Mucosa of descending colon (tissue), 3 donors: Measurements from ENCODE around the gene C2CD3. TPM values are rescaled to one million over a fixed set of nuclear protein-coding genes. Genes with fewer than 3 reads are reported as not detected.

Experiments
- ATAC-seq: fragments of 200-7000 bp; cut with Tn5 transposase; one replicate; pipeline ENCODE4 v1.9.1; 2020; ENCODE audit warnings: mild to moderate bottlenecking, moderate library complexity
- DNase-seq, 3 donors: peaks; one replicate each; pipeline ENCODE4 v3.0.0-alpha.2; 2020
- H3K36me3 ChIP-seq: fragments of 200-600 bp; one replicate; pipeline ENCODE4 v1.8.0; 2021; ENCODE audit warnings: low read depth, mild to moderate bottlenecking
- H3K4me1 ChIP-seq: fragments of 200-600 bp; one replicate; pipeline ENCODE4 v1.8.0; 2021; ENCODE audit warnings: low read depth, mild to moderate bottlenecking
- H3K4me3 ChIP-seq: fragments of 200-600 bp; one replicate; pipeline ENCODE4 v1.8.0; 2021; ENCODE audit warnings: mild to moderate bottlenecking
- H3K9me3 ChIP-seq: fragments of 200-600 bp; one replicate; pipeline ENCODE4 v1.8.0; 2021; ENCODE audit warnings: mild to moderate bottlenecking
- intact Hi-C, 2 donors: fragments of 100-400 bp; cut with DNase I in 1 of 2; cut with micrococcal nuclease in 1 of 2; formaldehyde crosslinking; loops; one replicate each; pipeline versions ENCODE4 v1.11.0 to v1.11.1; 2022; cut with DNase I, micrococcal nuclease
- total RNA-seq, 3 donors: library from RNA; stranded (reverse); fragmentation: NEBNext Ultra II Directional in 2 of 3; extraction: Animal tissue kit (Norgen Biotek cat#: 25700) in 2 of 3; gene quantifications; one replicate each; pipeline versions ENCODE4 v1.2.1 to v1.2.4, GENCODE V29; 2021 to 2023
- TF ChIP-seq, protein P1 (sequence below): fragments of 200-600 bp; IDR thresholded peaks from one replicate; pipeline ENCODE4 v1.8.0; 2022; ENCODE audit warnings: antibody characterized with exemption, mild to moderate bottlenecking
- donor health status: DM: no; HTN: no; CAD: no; lungs with moderate emphysema.
- donor health status: DM: no; HTN: no; CAD: no.
- donor health status: DM: no; HTN: yes; CAD: no.

The C2CD3 gene
- total RNA-seq, 3 donors from 2014 or later, result 22.3 to 37.2 (median 32.1) TPM

DNA sequence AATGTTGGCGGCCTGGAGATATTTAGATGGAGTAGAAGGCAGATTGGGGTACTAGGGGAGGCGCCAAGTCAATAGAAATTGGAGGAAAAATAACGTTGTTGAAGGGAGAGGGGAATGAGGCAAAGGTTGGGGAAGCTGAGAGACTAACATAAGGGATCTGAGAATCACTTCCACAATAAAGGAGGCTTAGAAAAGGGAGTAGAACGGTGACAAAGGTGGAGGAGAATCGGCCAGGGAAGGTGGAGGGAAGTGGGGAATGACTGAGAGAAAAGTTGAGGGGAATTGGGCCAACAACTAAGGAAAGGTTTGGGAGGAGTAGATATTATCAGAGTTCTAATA lies 797 bp upstream of the C2CD3 start:
- H3K4me3 ChIP-seq, result peak overlapping the region; percentile 52
- DNase-seq, result peak in 1 of 3 donors; percentile 7
- peaks cover 25% of the 10 kb centered on the region for H3K4me1 ChIP-seq
- TF ChIP-seq, protein P1, sequence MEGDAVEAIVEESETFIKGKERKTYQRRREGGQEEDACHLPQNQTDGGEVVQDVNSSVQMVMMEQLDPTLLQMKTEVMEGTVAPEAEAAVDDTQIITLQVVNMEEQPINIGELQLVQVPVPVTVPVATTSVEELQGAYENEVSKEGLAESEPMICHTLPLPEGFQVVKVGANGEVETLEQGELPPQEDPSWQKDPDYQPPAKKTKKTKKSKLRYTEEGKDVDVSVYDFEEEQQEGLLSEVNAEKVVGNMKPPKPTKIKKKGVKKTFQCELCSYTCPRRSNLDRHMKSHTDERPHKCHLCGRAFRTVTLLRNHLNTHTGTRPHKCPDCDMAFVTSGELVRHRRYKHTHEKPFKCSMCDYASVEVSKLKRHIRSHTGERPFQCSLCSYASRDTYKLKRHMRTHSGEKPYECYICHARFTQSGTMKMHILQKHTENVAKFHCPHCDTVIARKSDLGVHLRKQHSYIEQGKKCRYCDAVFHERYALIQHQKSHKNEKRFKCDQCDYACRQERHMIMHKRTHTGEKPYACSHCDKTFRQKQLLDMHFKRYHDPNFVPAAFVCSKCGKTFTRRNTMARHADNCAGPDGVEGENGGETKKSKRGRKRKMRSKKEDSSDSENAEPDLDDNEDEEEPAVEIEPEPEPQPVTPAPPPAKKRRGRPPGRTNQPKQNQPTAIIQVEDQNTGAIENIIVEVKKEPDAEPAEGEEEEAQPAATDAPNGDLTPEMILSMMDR, result no peak
- intact Hi-C loops, result no loop called here
- peaks cover 6% of the 10 kb centered on the region for H3K36me3 ChIP-seq
- no peak for ATAC-seq
- H3K9me3 ChIP-seq, result no peaks in the 10 kb centered on the region

DNA sequence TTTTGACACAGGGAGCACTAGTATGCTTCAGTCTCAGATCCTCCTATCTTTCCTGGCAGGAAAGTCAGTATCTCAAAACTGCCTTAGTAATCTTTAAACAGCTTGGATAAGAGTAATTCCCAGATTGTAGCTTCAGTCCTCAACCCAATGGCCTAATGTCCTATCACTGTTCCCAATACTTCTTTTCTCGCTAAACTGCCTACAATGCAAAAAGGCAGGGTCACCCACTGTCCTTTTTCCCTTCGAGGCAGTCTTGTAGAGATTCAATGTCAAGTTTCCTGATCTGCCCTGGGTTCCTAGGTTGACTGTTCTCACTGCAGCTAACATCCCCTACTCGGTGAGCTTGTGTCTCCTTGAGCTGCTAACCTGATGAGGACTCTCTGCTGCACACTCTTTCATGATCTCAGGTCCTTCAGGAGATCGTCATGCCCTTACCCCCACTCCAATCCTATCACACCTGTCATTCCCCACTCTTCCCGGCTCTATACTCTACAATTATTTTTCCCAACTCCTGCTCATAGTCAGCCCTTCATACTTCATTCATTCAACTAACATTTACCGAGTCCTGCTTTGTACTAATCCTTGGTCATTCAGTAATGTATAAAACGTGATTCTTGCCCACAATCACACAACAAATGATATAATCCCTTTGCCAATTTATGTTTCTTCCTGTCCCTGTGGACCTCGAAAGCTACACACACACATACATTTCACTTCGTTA lies 904 bp downstream of the C2CD3 start:
- ATAC-seq, result no peak
- TF ChIP-seq, protein P1, result no peak
- peaks cover 6% of the 10 kb centered on the region for H3K36me3 ChIP-seq
- H3K9me3 ChIP-seq, result no peaks in the 10 kb centered on the region
- intact Hi-C loops, result no loop called here
- DNase-seq, result peak in 1 of 3 donors; percentile 7
- H3K4me1 ChIP-seq, result peaks cover 25% of the 10 kb centered on the region
- peak overlapping the region; percentile 52 for H3K4me3 ChIP-seq

DNA sequence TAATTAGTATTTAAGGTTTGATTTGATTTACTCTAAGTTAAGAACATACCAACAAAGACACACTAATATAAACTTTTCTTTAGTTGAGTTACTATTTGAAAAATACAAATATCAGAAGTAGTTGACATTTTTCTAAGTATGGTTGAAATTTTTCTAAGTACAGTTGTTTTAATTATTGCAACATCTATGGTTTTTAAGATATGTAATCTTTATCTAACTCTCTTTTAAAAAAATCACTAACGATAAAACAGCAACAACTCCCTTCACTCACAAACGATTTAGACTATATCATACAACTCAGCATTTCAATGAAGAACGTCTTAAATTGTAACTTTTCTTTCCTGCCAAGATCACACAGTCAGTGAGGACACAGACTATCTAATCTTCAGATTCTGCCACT lies 2.0 kb downstream of the C2CD3 start:
- Histone ChIP-seq H3K9me3 (no peaks in the 10 kb centered on the region), H3K4me3 (no peak overlapping the region), H3K4me1 (peaks cover 25% of the 10 kb centered on the region), H3K36me3 (peaks cover 6% of the 10 kb centered on the region)
- ATAC-seq (no peak), DNase-seq (no peak)
- TF ChIP-seq, protein P1, result no peak
- intact Hi-C loops, result no loop called here

DNA sequence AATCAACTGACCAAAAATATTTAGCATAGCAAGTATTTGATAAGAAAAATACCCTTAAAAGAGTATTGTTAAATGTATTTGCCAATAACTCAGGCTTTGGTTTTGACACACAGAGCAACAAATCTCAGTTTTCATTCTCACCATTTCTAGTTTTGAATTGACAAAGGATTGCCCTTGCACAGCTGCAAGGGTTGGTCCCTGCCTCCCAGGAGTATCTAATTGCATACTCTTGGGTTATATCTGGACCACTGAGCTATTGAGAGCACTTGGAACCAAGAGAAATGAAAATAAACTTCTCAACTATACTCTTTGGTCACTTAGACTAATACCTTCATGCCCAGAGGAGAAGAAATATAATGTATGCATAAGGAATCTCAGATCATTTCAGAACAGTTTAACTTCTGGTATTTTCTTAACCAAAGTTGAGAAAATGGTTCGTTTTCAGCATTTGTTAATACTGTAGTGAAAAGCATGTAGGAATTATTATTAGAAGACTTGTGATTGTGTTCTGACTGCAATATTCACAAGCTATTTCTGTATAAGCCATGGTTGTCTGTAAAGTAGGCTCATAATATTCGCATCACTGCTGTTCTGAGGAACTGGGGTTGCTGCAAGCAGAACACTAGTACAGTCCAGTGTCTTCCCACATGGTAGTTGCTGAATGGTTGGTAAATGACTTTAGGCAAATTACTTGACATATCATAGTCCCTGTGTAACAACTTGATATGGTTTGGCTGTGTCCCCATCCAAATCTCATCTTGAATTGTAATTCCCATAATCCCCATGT lies 7.9 kb downstream of the C2CD3 start:
- Histone ChIP-seq H3K4me1 (no peaks in the 10 kb centered on the region), H3K4me3 (no peak overlapping the region), H3K9me3 (no peaks in the 10 kb centered on the region), H3K36me3 (no peaks in the 10 kb centered on the region)
- intact Hi-C loops, result no loop called here
- DNase-seq, result no peak
- no peak for ATAC-seq
- TF ChIP-seq, protein P1, result no peak

DNA sequence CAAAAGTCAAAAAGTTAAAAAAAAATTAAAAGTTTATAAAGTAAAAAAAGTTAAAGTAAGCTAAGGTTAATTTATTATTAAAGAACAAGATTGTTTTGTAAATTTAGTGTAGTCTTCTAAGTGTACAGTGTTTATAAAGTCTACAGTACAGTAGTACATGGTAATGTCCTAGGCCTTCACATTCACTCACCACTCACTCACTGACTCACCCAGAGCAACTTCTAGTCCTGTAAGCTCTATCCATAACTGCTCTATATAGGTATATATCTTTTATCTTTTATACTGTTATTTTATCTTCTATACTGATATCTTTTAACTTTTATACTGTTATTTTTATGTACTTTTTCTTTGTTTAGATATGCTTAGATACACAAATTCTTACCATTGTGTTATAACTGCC lies 11.2 kb downstream of the C2CD3 start:
- H3K9me3 ChIP-seq, result no peaks in the 10 kb centered on the region
- TF ChIP-seq, protein P1, result no peak
- H3K4me1 ChIP-seq, result no peaks in the 10 kb centered on the region
- H3K4me3 ChIP-seq, result no peak overlapping the region
- ATAC-seq, result no peak
- intact Hi-C loops, result no loop called here
- no peak for DNase-seq
- no peaks in the 10 kb centered on the region for H3K36me3 ChIP-seq
